ENCODE results near the gene COPE.

COPE gene

GRCh38 chr19:18898081-18898606, 21.0 kb downstream of the COPE start:
- no peak for TF ChIP-seq CTCF (IDR thresholded peaks at IDR 0.05; ENCODE audit: low read length, missing control alignments)
- H3K4me3 ChIP-seq (replicated peaks; ENCODE audit: low read depth, low read length): no peak overlapping the region
- no peak for DNase-seq (ENCODE audit: low read depth)

DNA sequence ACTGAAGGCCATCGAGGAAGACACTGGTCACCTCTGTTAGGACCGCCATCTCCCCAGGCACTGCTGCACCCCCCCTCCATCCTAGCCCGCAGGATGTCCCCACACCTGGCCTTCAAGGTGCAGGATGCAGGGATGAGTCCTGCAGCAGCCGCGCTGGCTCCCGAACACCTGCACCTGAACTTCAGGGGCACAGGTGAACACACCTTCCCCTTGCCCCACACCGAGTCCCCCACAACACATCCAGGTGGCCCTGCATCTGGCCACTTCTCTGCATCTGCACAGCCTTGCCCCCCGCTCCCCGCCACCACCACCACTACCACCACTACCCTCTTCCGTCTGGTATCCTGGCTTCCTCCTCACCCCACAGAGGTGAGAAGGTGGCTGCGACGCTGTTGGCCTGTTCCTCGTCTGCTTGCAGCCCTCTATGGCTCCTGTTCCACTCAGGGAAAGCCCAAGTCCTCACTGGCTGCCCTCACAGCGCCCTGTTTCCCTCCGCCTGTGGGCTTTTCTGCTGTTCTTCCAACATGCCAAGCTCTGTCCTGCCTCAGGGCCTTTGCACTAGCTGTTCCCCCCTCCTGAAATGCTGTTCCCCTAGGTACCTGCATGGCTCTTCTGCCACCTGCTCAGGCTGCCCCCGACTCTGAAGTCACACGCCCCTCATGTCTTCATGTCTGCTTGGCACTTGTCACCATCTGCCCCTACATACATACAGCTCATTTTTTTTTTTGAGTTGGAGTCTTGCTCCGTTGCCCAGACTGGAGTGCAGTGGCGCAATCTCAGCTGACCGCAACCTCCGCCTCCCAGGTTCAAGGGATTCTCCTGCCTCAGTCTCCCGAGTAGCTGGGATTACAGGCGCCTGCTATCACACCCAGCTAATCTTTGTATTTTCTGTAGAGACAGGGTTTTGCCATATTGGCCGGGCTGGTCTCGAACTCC, 21.8 kb downstream of the COPE start:
- no peak for TF ChIP-seq CTCF (IDR thresholded peaks at IDR 0.05; ENCODE audit: low read length, missing control alignments)
- no peak for DNase-seq (ENCODE audit: low read depth)
- H3K4me3 ChIP-seq (replicated peaks; ENCODE audit: low read depth, low read length): no peak overlapping the region

GRCh38 chr19:18896421-18896841, 22.8 kb downstream of the COPE start:
- DNase-seq (ENCODE audit: low read depth): no peak
- no peak overlapping the region for H3K4me3 ChIP-seq (replicated peaks; ENCODE audit: low read depth, low read length)
- TF ChIP-seq CTCF (IDR thresholded peaks at IDR 0.05; ENCODE audit: low read length, missing control alignments): no peak

DNA sequence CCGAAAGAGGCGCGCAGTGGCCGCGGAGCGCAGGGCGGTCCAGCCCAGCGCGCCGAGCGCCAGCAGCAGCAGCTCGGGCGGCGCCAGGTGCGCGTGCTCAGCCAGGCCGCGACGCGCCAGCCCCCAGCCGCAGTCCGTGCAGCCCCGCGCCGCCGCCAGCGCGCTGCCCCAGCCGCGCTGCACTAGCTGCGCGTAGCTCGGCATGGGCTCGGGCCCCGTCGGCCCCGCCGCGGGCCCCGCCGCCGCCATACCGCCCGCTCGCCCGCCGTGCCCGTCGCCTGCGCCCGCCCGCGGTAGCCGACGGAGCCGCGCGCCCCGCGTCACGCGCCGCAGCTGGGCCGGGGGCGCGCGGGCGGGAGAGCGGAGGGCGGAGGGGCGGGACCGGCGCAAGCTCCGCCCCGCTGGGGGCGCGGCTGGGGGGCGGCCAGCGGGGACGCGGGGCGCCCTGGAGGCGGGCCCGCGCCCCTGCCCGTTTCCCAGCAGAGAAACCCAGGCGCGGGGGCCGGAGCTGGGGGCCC, 23.3 kb downstream of the COPE start, which contains the start of gene CERS1:
TSS of gene CERS1 (minus strand) at position 335 of the 518 bp plus-strand sequence. CDS start at position 249, 86 bp downstream.
- no peak for TF ChIP-seq CTCF (IDR thresholded peaks at IDR 0.05; ENCODE audit: low read length, missing control alignments)
- no peak for DNase-seq (ENCODE audit: low read depth)
- H3K4me3 ChIP-seq (replicated peaks; ENCODE audit: low read depth, low read length): peak within 1 kb of the TSS; percentile 49

DNA sequence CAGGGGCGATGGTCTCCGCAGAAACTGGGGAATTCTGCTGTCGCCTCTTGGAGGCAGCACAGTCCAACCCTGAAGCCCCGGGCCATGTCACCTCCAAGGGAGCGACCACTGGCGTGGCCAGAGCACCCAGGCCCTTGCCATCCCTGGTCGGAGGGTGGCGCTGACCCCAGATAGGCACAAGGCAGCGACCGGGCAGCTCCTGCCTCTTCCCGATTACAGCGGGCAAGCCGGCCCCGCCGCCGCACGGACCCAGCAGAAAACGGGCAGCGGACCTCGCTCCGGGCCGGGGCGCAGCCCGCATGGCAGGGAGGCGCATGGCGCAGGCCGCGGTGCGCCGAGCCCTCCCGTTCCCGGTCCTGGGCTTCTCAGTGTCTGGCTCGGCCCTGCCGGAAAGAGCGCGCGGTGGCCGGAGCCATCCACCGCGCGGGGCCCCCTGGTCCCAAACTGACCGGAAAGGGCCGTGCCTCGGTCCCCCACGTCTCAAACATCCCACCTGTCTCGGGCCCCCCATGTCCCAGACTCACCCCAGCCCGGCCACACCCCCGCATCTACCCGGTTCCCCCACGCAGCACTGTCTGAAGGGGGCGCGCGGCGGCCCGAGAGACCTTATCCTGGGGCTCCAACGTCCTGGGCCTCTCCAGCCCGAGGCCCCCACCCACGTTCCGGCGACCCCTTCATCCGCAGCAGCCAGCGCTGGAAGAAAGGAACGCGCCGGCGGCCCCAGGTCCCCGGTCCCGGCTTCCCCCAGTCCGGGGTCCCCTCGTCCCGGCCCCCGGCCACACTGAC, 24.0 kb downstream of the COPE start:
- peak; percentile 34 for DNase-seq (ENCODE audit: low read depth)
- TF ChIP-seq CTCF (IDR thresholded peaks at IDR 0.05; ENCODE audit: low read length, missing control alignments): peak; percentile 25
- peak overlapping the region; percentile 49 for H3K4me3 ChIP-seq (replicated peaks; ENCODE audit: low read depth, low read length)

GRCh38 chr19:18894254-18895037, 24.7 kb downstream of the COPE start:
- H3K4me3 ChIP-seq (replicated peaks; ENCODE audit: low read depth, low read length): peak overlapping the region; percentile 49
- TF ChIP-seq CTCF (IDR thresholded peaks at IDR 0.05; ENCODE audit: low read length, missing control alignments): no peak
- peak; percentile 52 for DNase-seq (ENCODE audit: low read depth)
